IPS-15b (cell line): ENCODE measurements around the gene SPATA19.

Source experiments
- H3K27me3 ChIP-seq: one replicate; pipeline ENCODE4 v1.6.1; 2013; ENCODE audit warnings: low read length; ENCODE audit not compliant: control insufficient read depth, insufficient read depth
- H3K36me3 ChIP-seq: one replicate; pipeline ENCODE4 v1.6.1; 2013; ENCODE audit warnings: low read length; ENCODE audit not compliant: control insufficient read depth, insufficient read depth
- H3K4me1 ChIP-seq: one replicate; pipeline ENCODE4 v1.6.1; 2013; ENCODE audit warnings: mild to moderate bottlenecking, low read length; ENCODE audit not compliant: control insufficient read depth, insufficient read depth
- H3K4me3 ChIP-seq: one replicate; pipeline ENCODE4 v1.5.1; 2013; ENCODE audit warnings: low read depth, low read length
- H3K9ac ChIP-seq: one replicate; pipeline ENCODE4 v1.6.1; 2013; ENCODE audit warnings: low read depth, mild to moderate bottlenecking, low read length
- H3K9me3 ChIP-seq: one replicate; pipeline ENCODE4 v1.6.1; 2013; ENCODE audit warnings: mild to moderate bottlenecking, low read length; ENCODE audit not compliant: control insufficient read depth, insufficient read depth

Gene SPATA19

GRCh38 chr11:133834682-133835592 is 10.4 kb downstream of the SPATA19 start:
- H3K4me1 ChIP-seq, result peaks cover 2% of the 10 kb centered on the region
- no peaks in the 10 kb centered on the region for H3K36me3 ChIP-seq
- no peaks in the 10 kb centered on the region for H3K9me3 ChIP-seq
- no peak overlapping the region for H3K9ac ChIP-seq
- no peaks in the 10 kb centered on the region for H3K27me3 ChIP-seq
- no peak overlapping the region for H3K4me3 ChIP-seq

GRCh38 chr11:133833898-133834681 is 11.2 kb downstream of the SPATA19 start:
- Histone ChIP-seq H3K9me3 (no peaks in the 10 kb centered on the region), H3K9ac (no peak overlapping the region), H3K27me3 (no peaks in the 10 kb centered on the region), H3K4me3 (no peak overlapping the region), H3K4me1 (peaks cover 2% of the 10 kb centered on the region), H3K36me3 (no peaks in the 10 kb centered on the region)

- Histone ChIP-seq H3K9ac (no peak overlapping the region), H3K36me3 (no peaks in the 10 kb centered on the region), H3K9me3 (no peaks in the 10 kb centered on the region), H3K27me3 (no peaks in the 10 kb centered on the region), H3K4me1 (peaks cover 2% of the 10 kb centered on the region), H3K4me3 (no peak overlapping the region)
Measured at GRCh38 chr11:133832991-133833897, 12.1 kb downstream of the SPATA19 start.

GRCh38 chr11:133832096-133832990 is 13.0 kb downstream of the SPATA19 start:
- no peak overlapping the region for H3K9ac ChIP-seq
- H3K36me3 ChIP-seq, result no peaks in the 10 kb centered on the region
- peaks cover 2% of the 10 kb centered on the region for H3K4me1 ChIP-seq
- H3K27me3 ChIP-seq, result no peaks in the 10 kb centered on the region
- H3K4me3 ChIP-seq, result no peak overlapping the region
- no peaks in the 10 kb centered on the region for H3K9me3 ChIP-seq

- Histone ChIP-seq H3K9me3 (no peaks in the 10 kb centered on the region), H3K27me3 (no peaks in the 10 kb centered on the region), H3K9ac (no peak overlapping the region)
Measured at GRCh38 chr11:133830931-133831907, 14.1 kb downstream of the SPATA19 start.

GRCh38 chr11:133829566-133829965 is 15.7 kb downstream of the SPATA19 start:
- Histone ChIP-seq H3K27me3 (no peaks in the 10 kb centered on the region), H3K4me1 (no peaks in the 10 kb centered on the region), H3K9ac (no peak overlapping the region), H3K4me3 (no peak overlapping the region), H3K36me3 (no peaks in the 10 kb centered on the region), H3K9me3 (no peaks in the 10 kb centered on the region)

More at GRCh38 chr11:133830931-133831907, 14.1 kb downstream of the SPATA19 start:
- Histone ChIP-seq H3K4me3 (no peak overlapping the region), H3K36me3 (no peaks in the 10 kb centered on the region), H3K4me1 (peaks cover 2% of the 10 kb centered on the region)

- Histone ChIP-seq H3K27me3 (no peaks in the 10 kb centered on the region), H3K36me3 (no peaks in the 10 kb centered on the region), H3K4me1 (no peaks in the 10 kb centered on the region), H3K9ac (no peak overlapping the region), H3K4me3 (no peak overlapping the region), H3K9me3 (no peaks in the 10 kb centered on the region)
Measured at GRCh38 chr11:133828871-133829270, 16.4 kb downstream of the SPATA19 start.

- Histone ChIP-seq H3K4me1 (no peaks in the 10 kb centered on the region), H3K9ac (no peak overlapping the region), H3K36me3 (no peaks in the 10 kb centered on the region), H3K4me3 (no peak overlapping the region), H3K27me3 (no peaks in the 10 kb centered on the region), H3K9me3 (no peaks in the 10 kb centered on the region)
Measured at GRCh38 chr11:133827556-133827955, 17.8 kb downstream of the SPATA19 start.

- no peaks in the 10 kb centered on the region for H3K36me3 ChIP-seq
- no peaks in the 10 kb centered on the region for H3K9me3 ChIP-seq
- H3K9ac ChIP-seq, result no peak overlapping the region
- H3K4me1 ChIP-seq, result no peaks in the 10 kb centered on the region
- H3K27me3 ChIP-seq, result no peaks in the 10 kb centered on the region
- no peak overlapping the region for H3K4me3 ChIP-seq
Measured at GRCh38 chr11:133826866-133827265, 18.4 kb downstream of the SPATA19 start.

GRCh38 chr11:133825666-133826065 is 19.6 kb downstream of the SPATA19 start:
- no peaks in the 10 kb centered on the region for H3K27me3 ChIP-seq
- no peaks in the 10 kb centered on the region for H3K4me1 ChIP-seq
- no peaks in the 10 kb centered on the region for H3K9me3 ChIP-seq
- H3K9ac ChIP-seq, result no peak overlapping the region
- no peak overlapping the region for H3K4me3 ChIP-seq
- H3K36me3 ChIP-seq, result no peaks in the 10 kb centered on the region
